GM18519 (cell line): ENCODE data around the gene RARRES1.

ENCODE experiments used
- ATAC-seq: cut with Tn5 transposase; IDR thresholded peaks from one replicate; pipeline ENCODE4 v1.9.1; 2021; ENCODE audit warnings: mild to moderate bottlenecking, moderate library complexity; ENCODE audit not compliant: unreplicated experiment, low FRiP score

The RARRES1 gene

GRCh38 chr3:158731938-158732855 is at the start of gene RARRES1:
Gene RARRES1, minus strand, starts transcription at chr3:158732457. Its CDS starts 42 bp downstream, at chr3:158732415.
- peak; percentile 78 for ATAC-seq

- no peak for ATAC-seq
Observed at GRCh38 chr3:158781849-158782248, 49.6 kb upstream of the RARRES1 start.

- ATAC-seq: no peak
Observed at GRCh38 chr3:158781191-158781590, 48.9 kb upstream of the RARRES1 start.

DNA sequence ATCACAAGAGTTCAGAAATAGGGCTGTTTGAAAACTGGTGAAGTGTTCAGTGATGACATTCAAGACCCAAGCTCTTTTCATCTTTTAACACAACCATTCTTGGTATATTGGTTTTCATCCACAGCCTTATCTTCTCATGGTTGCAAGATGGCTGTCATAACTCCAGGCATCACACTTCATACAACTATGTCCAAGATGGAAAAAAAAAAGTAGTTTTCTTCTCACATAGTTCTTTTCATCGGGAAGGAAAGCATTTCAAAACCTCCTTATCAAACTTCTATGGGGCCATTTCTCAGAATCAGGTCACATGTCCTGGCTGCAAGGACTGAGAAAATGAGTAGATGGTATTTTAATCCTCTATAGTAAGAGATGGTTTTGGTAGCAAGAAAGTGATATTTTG is 48.5 kb upstream of the RARRES1 start:
- no peak for ATAC-seq

GRCh38 chr3:158777161-158777873 is 45.1 kb upstream of the RARRES1 start:
- no peak for ATAC-seq

DNA sequence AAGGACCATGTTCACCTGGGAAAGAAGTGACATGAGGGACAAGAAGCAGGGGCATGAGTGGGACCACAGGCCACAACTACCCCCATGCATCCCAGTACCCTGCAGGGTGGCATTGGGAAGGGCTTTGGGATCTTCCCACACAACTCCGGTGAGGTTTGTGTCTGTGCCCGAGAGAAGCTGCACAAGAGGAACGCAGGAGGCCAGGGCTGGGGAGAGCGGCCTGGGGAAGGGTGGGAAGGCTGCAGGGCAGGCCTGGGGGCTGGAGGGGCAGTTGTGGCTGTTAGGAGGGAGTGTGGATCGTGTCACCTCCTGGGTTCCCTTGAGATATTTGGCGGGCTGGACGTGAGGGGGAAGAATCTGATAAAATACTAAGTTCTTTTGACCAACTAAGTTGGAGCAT is 44.3 kb upstream of the RARRES1 start:
- ATAC-seq: no peak

- ATAC-seq: no peak
Observed at GRCh38 chr3:158775426-158776410, 43.5 kb upstream of the RARRES1 start.

DNA sequence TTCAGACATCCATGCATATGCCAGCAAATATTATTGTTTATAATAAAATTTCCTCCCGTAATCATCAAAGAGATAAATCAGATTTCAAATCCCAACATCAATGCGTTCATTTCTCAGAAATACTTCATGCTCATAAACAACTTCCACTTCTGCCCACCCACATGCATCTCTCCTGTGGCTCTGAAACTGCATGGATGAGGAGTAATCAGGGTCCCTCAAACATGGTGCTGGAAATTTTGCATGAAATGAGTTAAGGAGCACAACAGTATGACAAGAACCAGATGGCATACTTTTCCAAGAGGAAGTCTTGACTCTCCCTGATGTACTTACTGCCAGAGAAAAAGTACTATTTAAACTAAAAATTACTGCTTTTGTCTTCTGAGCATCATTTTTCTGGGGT is 42.7 kb upstream of the RARRES1 start:
- no peak for ATAC-seq

GRCh38 chr3:158773845-158774830 is 41.9 kb upstream of the RARRES1 start:
- ATAC-seq: no peak

DNA sequence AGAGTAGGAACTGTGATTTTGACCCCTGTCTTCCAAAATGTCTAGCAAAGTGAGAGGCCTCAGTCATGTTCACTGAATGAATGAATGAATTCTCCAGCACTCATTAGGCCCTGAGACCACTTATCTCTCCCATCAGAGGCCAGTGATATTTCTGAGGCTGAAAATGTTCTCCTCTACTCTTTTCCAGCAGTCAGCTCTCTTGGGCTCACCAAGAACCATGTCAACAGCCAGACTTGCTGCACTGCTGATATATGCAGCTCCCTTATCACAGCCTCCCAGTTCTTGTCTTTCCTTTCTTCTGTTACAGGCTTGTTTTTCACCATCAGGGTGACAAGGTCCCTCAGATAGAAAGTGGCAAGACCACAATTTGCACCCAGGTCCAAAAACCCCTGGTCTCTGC is 40.9 kb upstream of the RARRES1 start:
- ATAC-seq: no peak

DNA sequence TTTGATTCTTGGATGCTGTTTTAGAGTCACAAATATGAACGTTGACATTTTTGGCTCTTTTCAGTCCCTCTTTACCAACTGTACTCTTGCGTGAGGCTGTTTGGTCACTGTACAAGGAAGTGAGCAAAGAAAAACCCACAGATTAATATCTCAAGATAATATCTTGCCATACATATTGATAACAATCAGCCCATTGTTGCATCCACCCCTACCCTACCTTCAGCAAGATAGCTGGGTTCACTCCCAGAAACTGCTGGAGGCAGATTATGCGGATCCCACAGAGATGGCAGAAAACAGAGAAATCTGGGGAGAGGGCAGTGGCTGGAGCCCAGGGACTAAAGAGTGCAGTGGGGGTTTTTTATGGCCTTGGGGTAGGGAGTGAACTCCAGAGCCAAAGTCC is 39.7 kb upstream of the RARRES1 start:
- no peak for ATAC-seq

DNA sequence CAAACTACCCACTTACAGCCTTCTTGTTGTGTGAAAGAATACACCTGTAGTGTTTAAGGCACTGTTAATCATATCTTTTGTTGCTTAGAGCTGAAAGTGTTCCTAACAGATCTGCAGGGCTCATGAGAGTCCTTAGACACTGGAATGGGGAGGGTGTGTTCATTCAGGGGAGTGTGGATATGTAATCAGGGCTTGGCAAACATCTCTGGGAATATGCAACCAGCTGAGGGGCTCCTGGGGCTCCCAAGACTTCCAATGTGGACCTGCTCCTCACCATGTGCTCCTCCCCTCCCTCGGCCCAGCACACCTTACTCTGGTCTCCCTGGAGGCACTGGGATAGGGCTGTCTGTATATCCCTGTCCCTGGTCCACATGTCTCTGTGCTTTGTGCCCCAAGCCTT is 39.3 kb upstream of the RARRES1 start:
- ATAC-seq: no peak

DNA sequence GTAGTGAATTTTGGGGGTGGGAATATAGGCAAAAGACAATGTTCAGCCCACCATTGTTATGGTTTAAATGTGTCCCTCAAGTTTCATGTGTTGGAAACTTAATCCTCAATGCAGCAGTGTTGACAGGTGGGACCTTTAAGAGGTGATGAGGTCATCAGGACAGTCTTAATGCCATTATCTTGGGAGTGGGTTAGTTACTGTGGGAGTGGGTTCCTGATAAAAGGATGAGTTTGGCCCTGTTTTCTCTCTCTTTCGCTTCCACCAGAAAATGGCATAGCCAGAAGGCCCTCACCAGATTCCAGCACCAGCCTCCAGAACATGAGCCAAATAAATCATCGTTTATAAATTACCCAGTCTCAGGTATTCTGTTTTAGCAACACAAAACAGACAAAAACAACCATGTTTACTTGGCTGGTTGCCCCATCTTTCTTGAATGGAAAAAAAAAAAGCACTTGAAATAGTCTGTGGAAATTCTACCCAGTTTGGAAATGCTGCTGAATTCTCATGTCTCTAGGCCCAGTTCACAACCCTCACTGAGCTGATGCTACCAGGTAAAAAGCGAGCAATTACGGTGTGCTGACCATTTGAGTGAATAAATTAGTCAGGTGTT is 38.6 kb upstream of the RARRES1 start:
- no peak for ATAC-seq

- no peak for ATAC-seq
Observed at GRCh38 chr3:158769952-158770740, 37.9 kb upstream of the RARRES1 start.

GRCh38 chr3:158769549-158769948 is 37.3 kb upstream of the RARRES1 start:
- ATAC-seq: no peak

DNA sequence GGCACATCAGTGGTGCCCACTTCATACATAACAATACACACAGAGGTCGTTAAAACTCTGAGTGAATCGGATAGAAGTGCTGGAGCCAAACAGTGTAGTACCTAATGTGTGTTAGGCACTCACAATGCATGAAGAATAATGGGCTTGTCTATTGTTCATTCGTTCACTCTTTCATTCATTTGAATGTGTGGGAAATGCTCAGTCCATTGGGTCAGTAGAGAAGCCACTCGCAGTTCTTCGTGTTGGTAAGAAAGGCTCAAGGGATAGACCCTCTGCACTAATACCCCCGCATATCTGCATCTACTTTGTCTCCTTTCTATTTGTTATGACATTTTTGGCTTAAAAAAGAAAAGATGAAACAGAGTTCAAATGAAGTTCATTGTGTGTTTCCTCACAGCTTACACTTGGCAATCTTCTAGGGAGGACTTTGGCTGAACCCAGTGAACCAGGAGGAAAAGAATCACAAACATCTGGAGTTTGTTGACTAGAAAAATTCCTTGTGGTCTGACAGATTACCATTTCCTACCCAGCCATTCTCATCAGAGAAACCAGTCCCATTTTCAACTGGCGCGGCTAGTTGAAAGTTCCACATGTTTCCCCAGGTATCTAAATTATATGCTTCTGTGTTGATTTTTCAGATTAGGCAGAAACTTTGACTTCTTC is 36.8 kb upstream of the RARRES1 start:
- no peak for ATAC-seq

GRCh38 chr3:158768361-158768787 is 36.1 kb upstream of the RARRES1 start:
- no peak for ATAC-seq

GRCh38 chr3:158766364-158766763 is 34.1 kb upstream of the RARRES1 start:
- ATAC-seq: no peak
